ENCODE measurements around the gene PLD1.

PLD1 gene

DNA sequence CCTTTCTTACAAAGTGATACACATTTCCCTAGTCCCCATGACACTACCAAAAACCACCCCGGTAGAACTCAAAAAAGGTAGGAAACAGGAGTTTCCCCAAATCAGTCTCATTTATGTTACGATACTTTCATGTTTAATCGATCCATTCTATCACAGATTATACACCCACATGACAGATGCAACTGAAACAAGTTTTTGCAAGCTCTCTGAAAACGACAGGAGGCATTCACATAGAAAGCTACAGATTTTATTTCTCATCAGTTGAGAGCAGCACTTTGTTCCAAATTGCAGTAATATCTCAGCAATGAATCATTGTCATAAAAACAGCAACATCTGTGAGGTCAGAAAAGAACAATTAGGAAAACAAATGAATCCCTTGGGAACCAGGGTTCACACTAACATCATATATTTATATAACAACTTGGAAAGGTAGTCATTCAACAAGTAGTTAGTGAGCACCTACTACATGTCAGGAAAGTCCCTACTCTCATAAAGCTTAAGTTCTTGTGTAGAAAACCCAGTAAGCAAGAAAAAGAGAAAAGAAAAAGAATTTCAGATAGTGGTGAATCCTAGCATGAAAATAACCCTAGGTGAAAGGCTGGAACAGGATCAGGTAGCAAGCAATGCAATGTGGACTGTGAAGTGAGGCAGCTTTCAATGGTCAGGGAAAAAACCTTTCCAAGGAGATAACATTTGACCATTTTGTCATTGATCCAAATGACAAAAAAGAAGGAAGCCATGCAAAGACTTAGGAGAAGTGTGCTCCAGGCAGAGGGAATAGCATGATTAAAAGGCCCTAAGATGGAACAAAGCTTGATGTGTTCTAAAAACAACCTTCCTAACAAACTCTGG, 8.3 kb downstream of the PLD1 start:
- CTCF ChIA-PET: interaction anchor here (0.7 to 1.7 kb wide), 3 partner anchors 20 to 659 kb away, joined by 3 to 5 read pairs (median 3); no protein-coding TSS in a partner anchor
- DNase-seq (ENCODE audit: extremely low spot score): no peak
- POLR2A ChIA-PET: no interaction called here
- TF ChIP-seq, protein P1, sequence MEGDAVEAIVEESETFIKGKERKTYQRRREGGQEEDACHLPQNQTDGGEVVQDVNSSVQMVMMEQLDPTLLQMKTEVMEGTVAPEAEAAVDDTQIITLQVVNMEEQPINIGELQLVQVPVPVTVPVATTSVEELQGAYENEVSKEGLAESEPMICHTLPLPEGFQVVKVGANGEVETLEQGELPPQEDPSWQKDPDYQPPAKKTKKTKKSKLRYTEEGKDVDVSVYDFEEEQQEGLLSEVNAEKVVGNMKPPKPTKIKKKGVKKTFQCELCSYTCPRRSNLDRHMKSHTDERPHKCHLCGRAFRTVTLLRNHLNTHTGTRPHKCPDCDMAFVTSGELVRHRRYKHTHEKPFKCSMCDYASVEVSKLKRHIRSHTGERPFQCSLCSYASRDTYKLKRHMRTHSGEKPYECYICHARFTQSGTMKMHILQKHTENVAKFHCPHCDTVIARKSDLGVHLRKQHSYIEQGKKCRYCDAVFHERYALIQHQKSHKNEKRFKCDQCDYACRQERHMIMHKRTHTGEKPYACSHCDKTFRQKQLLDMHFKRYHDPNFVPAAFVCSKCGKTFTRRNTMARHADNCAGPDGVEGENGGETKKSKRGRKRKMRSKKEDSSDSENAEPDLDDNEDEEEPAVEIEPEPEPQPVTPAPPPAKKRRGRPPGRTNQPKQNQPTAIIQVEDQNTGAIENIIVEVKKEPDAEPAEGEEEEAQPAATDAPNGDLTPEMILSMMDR (IDR thresholded peaks at IDR 0.05; ENCODE audit: control extremely low read depth, extremely low read depth, low read depth, missing control alignments): no peak

DNA sequence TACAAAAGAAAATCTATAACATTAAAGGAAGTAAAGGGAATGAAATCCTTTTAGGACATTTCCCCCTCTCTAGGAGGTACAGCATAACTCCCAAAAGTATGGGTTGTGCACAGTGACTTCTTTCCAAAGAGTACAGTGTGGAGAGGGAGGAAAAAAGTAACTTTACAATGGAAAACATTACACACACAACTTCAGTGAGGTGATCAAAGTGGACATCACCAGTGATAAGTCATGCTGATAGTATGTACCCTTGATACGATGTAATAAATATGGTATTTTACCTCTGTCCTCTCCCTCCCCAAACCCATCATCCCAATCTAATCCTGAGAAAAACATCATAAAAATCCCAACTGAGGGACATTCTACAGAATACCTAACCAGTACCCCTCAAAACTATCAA, 10.8 kb downstream of the PLD1 start:
- no peak for DNase-seq (ENCODE audit: extremely low spot score)
- TF ChIP-seq, protein P1 (IDR thresholded peaks at IDR 0.05; ENCODE audit: control extremely low read depth, extremely low read depth, low read depth, missing control alignments): no peak
- CTCF ChIA-PET: no interaction called here
- POLR2A ChIA-PET: no interaction called here

DNA sequence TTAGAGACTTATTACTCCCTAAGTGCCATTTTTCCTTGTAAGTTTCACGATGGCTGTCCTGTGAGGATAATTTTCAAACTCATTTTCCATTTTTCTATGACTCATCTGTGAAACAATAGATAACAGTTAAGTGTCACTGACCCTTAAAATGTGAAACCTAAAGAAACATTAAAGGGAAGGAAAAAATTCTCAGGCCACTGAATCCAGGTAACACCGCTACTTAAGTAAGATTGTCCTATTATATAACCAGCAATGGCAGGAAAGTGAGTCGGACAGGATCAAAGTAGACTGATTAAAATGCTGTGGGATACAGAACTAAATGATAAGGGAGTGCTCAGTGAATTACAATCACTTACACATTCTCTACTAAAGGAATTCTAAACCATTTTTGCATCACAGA, 12.4 kb downstream of the PLD1 start:
- no peak for DNase-seq (ENCODE audit: extremely low spot score)
- POLR2A ChIA-PET: no interaction called here
- TF ChIP-seq, protein P1 (IDR thresholded peaks at IDR 0.05; ENCODE audit: control extremely low read depth, extremely low read depth, low read depth, missing control alignments): no peak
- CTCF ChIA-PET: interaction anchor here (0.9 kb wide), 1 partner anchor 31 kb away, joined by 3 read pairs; no protein-coding TSS in a partner anchor

DNA sequence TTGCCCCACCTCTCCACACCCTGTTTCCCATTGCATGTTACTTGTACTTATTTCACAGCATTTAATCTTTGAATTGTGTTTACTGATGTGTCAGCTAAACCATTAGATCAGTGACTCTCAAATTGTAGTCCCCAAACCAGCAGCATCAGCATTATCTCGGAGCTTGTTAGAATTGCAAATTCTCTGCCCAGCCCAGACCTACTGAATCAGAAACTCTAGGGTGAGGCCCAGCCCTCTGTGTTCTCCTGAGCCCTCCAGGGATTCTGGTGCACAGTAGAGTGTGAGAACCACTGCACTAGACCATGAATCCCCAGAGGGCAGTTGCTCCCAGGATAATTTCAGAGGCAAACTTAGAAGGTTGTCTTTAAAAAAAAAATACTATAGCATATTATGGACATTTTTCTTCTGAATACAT, 13.0 kb downstream of the PLD1 start:
- TF ChIP-seq, protein P1 (IDR thresholded peaks at IDR 0.05; ENCODE audit: control extremely low read depth, extremely low read depth, low read depth, missing control alignments): no peak
- ChIA-PET CTCF (interaction anchor here (0.9 to 1.3 kb wide), 3 partner anchors 17 to 32 kb away, joined by 3 read pairs; no protein-coding TSS in a partner anchor), POLR2A (no interaction called here)
- no peak for DNase-seq (ENCODE audit: extremely low spot score)

DNA sequence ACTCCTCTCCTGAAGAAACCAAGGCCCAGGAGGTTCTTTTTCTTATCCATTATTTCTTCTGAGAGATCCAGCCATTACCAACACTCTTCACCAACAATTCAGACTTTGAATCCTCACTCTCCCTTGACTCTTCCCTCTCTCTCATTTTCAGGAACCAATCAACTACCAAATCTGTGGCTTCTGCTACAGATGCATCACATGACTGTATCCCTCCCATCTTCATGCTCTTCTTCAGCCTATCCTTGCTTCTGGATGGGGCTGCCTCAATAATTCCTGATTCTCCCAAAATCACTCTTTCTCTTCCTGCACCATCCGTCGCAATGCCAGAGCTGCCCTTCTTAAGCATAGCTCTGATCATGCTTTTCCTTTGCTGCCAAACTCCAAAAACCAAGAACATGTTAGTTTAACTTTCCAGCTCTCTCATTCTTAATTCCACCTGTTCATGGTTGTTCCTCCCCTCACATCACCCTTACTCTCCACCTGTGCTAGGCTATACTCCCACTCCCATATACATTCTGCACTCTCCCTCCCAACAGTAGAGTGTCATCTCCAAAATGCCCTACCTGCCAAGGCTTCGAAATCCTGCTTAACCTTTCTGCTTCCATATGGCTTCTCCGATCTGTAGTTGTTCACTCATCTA, 13.5 kb downstream of the PLD1 start:
- TF ChIP-seq, protein P1 (IDR thresholded peaks at IDR 0.05; ENCODE audit: control extremely low read depth, extremely low read depth, low read depth, missing control alignments): no peak
- POLR2A ChIA-PET: no interaction called here
- DNase-seq (ENCODE audit: extremely low spot score): no peak
- CTCF ChIA-PET: interaction anchor here (1.1 to 2.1 kb wide), 3 partner anchors 16 to 47 kb away, joined by 3 to 4 read pairs (median 3); no protein-coding TSS in a partner anchor

DNA sequence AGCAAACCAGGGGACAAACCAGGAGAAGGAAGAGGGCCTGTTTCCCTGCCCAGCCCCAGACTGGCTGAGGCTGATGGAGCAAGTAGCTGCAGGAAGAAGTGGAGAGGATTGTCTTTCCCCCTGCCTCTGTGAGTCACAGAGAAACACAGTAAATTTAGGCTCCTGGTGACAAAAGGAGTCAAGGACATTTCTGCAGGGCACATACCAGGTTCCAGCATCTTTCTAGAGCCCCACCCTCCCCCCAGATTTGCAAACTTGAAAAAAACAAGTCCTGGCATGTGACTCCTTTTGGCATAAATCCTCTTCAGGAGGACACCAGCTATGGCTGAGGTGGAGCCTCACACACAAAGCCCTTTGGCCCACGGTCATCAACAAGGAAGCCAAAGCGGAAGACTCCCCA, 17.8 kb downstream of the PLD1 start:
- ChIA-PET CTCF (interaction anchor here (1.1 kb wide), 1 partner anchor 14 kb away, joined by 4 read pairs; no protein-coding TSS in a partner anchor), POLR2A (no interaction called here)
- DNase-seq (ENCODE audit: extremely low spot score): no peak
- TF ChIP-seq, protein P1 (IDR thresholded peaks at IDR 0.05; ENCODE audit: control extremely low read depth, extremely low read depth, low read depth, missing control alignments): no peak

Data from GM10248 (cell line).